Caco-2 (cell line): ENCODE measurements around the gene ATP7B. TPM values are rescaled to one million over a fixed set of nuclear protein-coding genes. Genes with fewer than 3 reads are reported as not detected.

Experiments used
- BruUV-seq: library from RNA; stranded (reverse); fragments of 400-500 nt; replicated peaks from 2 replicates; lab custom pipeline; 2021; lab: Mats Ljungman, UMichigan
- CTCF ChIA-PET: fragments of 300-600 bp; sonication (Branson Sonifier 250); formaldehyde crosslinking; loops from one replicate; lab custom pipeline; 2022; ENCODE audit warnings: antibody characterized with exemption; lab: Charles Lee
- POLR2A ChIA-PET: fragments of 300-600 bp; sonication (Branson Sonifier 250); formaldehyde crosslinking; loops from one replicate; lab custom pipeline; 2022; ENCODE audit warnings: antibody characterized with exemption; lab: Charles Lee
- DNase-seq, 2 experiments: peaks; one replicate each; pipeline versions ENCODE4 v3.0.0 to v3.0.0-alpha.2; 2020 to 2022
- H3K27me3 ChIP-seq: replicated peaks from 2 replicates; pipeline ENCODE4 v1.6.0; 2011; ENCODE audit warnings: low read length; ENCODE audit not compliant: control insufficient read depth, insufficient read depth
- H3K36me3 ChIP-seq: 2 replicates; pipeline ENCODE4 v1.5.1; 2011; ENCODE audit warnings: low read length; ENCODE audit not compliant: control insufficient read depth, insufficient read depth
- H3K4me1 ChIP-seq: fragments of 250-450 bp; sonication (Bioruptor Pico); 2 replicates; pipeline ENCODE4 v1.5.1; 2020; ENCODE audit warnings: mild to moderate bottlenecking
- H3K4me3 ChIP-seq: 2 replicates; pipeline ENCODE4 v1.5.1; 2011; ENCODE audit warnings: low read depth, mild to moderate bottlenecking, control low read depth, low read length
- H3K9me3 ChIP-seq: fragments of 250-450 bp; sonication (Bioruptor Pico); 2 replicates; pipeline ENCODE4 v1.5.1; 2020; ENCODE audit warnings: mild to moderate bottlenecking, moderate library complexity
- H3K27ac Mint-ChIP-seq: one replicate; pipeline ENCODE4 v1.8.0; 2022; ENCODE audit warnings: mixed read lengths; ENCODE audit not compliant: unreplicated experiment
- H3K27me3 Mint-ChIP-seq: one replicate; pipeline ENCODE4 v1.8.0; 2022; ENCODE audit warnings: mixed read lengths; ENCODE audit not compliant: insufficient read depth, unreplicated experiment
- H3K36me3 Mint-ChIP-seq: one replicate; pipeline ENCODE4 v1.8.0; 2022; ENCODE audit warnings: mild to moderate bottlenecking, mixed read lengths; ENCODE audit not compliant: insufficient read depth, unreplicated experiment
- H3K4me1 Mint-ChIP-seq: one replicate; pipeline ENCODE4 v1.8.0; 2022; ENCODE audit warnings: low read depth, mixed read lengths; ENCODE audit not compliant: unreplicated experiment
- H3K4me3 Mint-ChIP-seq: one replicate; pipeline ENCODE4 v1.8.0; 2022; ENCODE audit warnings: mild to moderate bottlenecking, moderate library complexity, mixed read lengths; ENCODE audit not compliant: unreplicated experiment
- H3K9me3 Mint-ChIP-seq: one replicate; pipeline ENCODE4 v1.8.0; 2022; ENCODE audit warnings: mixed read lengths; ENCODE audit not compliant: unreplicated experiment
- CTCF ChIP-seq, 2 experiments: fragments of 200-600 bp in 1 of 2; IDR thresholded peaks; 1 replicate in 1 of 2; 2 replicates in 1 of 2; pipeline versions ENCODE4 v1.5.1 to v1.8.0; 2011 to 2022; ENCODE audit warnings: antibody characterized with exemption in 1 of 2, control low read depth in 1 of 2, inconsistent platforms in 1 of 2, low read depth in 1 of 2, low read length in 1 of 2, mild to moderate bottlenecking in 1 of 2, moderate library complexity in 1 of 2; ENCODE audit not compliant: insufficient read depth in 1 of 2, severe bottlenecking in 1 of 2, unreplicated experiment in 1 of 2
- intact Hi-C: fragments of 100-400 bp; cut with micrococcal nuclease; formaldehyde crosslinking; loops from one replicate; pipeline ENCODE4 v1.10.0; 2022; ENCODE audit not compliant: unreplicated experiment
- total RNA-seq: library from RNA; stranded (reverse); gene quantifications from 2 replicates; pipeline ENCODE4 v1.2.3, GENCODE V29; 2022

The ATP7B gene
- total RNA-seq, 1 experiment from 2014 or later, result 50.7 TPM

- CTCF ChIA-PET, result no interaction called here
- H3K36me3 ChIP-seq, result no peaks in the 10 kb centered on the region
- POLR2A ChIA-PET, result interaction anchor here (0.7 kb wide), 1 partner anchor 513 kb away, joined by 3 read pairs; no protein-coding TSS in a partner anchor
- no peak for TF ChIP-seq CTCF (IDR thresholded peaks at IDR 0.05; ENCODE audit: insufficient read depth in 1 of 2, low read depth in 1 of 2, low read length in 1 of 2, severe bottlenecking in 1 of 2, unreplicated experiment in 1 of 2)
- Mint-ChIP-seq H3K27me3 (no peaks in the 10 kb centered on the region), H3K9me3 (no peaks in the 10 kb centered on the region), H3K27ac (no peak overlapping the region), H3K4me3 (no peak overlapping the region), H3K4me1 (no peaks in the 10 kb centered on the region), H3K36me3 (peaks cover 5% of the 10 kb centered on the region)
- intact Hi-C loops, result no loop called here
- H3K9me3 ChIP-seq, result no peaks in the 10 kb centered on the region
- DNase-seq, result peak; percentile 13 to 22
- BruUV-seq, result no TSS peak
- no peaks in the 10 kb centered on the region for H3K4me1 ChIP-seq
- no peaks in the 10 kb centered on the region for H3K27me3 ChIP-seq
- H3K4me3 ChIP-seq, result no peak overlapping the region
These were observed 91.7 kb downstream of the ATP7B start for GRCh38 chr13:51919531-51919930.

- ChIA-PET CTCF (no interaction called here), POLR2A (no interaction called here)
- intact Hi-C loops, result no loop called here
- H3K4me1 Mint-ChIP-seq, result peaks cover 8% of the 10 kb centered on the region
- no peaks in the 10 kb centered on the region for H3K27me3 Mint-ChIP-seq
- H3K9me3 ChIP-seq, result no peaks in the 10 kb centered on the region
- no peaks in the 10 kb centered on the region for H3K9me3 Mint-ChIP-seq
- peaks cover 13% of the 10 kb centered on the region for H3K4me1 ChIP-seq
- no peaks in the 10 kb centered on the region for H3K36me3 ChIP-seq
- H3K36me3 Mint-ChIP-seq, result peaks cover 6% of the 10 kb centered on the region
- no TSS peak for BruUV-seq
- no peak for TF ChIP-seq CTCF (IDR thresholded peaks at IDR 0.05; ENCODE audit: insufficient read depth in 1 of 2, low read depth in 1 of 2, low read length in 1 of 2, severe bottlenecking in 1 of 2, unreplicated experiment in 1 of 2)
- no peak overlapping the region for H3K4me3 Mint-ChIP-seq
- no peak overlapping the region for H3K4me3 ChIP-seq
- peak in 1 of 2 experiments; percentile 16 for DNase-seq
- H3K27ac Mint-ChIP-seq, result no peak overlapping the region
- no peaks in the 10 kb centered on the region for H3K27me3 ChIP-seq
These were observed 94.3 kb downstream of the ATP7B start for GRCh38 chr13:51916962-51917361.

GRCh38 chr13:51916051-51916818 is 95.0 kb downstream of the ATP7B start:
- Mint-ChIP-seq H3K36me3 (peaks cover 6% of the 10 kb centered on the region), H3K27me3 (no peaks in the 10 kb centered on the region), H3K27ac (no peak overlapping the region), H3K9me3 (no peaks in the 10 kb centered on the region), H3K4me3 (no peak overlapping the region), H3K4me1 (peaks cover 13% of the 10 kb centered on the region)
- ChIA-PET CTCF (no interaction called here), POLR2A (no interaction called here)
- Histone ChIP-seq H3K36me3 (no peaks in the 10 kb centered on the region), H3K27me3 (no peaks in the 10 kb centered on the region), H3K4me1 (peaks cover 18% of the 10 kb centered on the region), H3K9me3 (no peaks in the 10 kb centered on the region), H3K4me3 (no peak overlapping the region)
- no TSS peak for BruUV-seq
- DNase-seq, result peak in 1 of 2 experiments; percentile 0
- TF ChIP-seq CTCF (IDR thresholded peaks at IDR 0.05; ENCODE audit: insufficient read depth in 1 of 2, low read depth in 1 of 2, low read length in 1 of 2, severe bottlenecking in 1 of 2, unreplicated experiment in 1 of 2), result no peak
- intact Hi-C loops, result no loop called here
